ENCODE results near the gene DHRS12. TPM values are rescaled to one million over a fixed set of nuclear protein-coding genes. Genes with fewer than 3 reads are reported as not detected.

Gene DHRS12
- total RNA-seq: 3.0 and 3.4 TPM in 2 replicates

GRCh38 chr13:51803422-51804294 is at the start of gene DHRS12:
TSS of gene DHRS12 (minus strand) at chr13:51804163. CDS start at chr13:51799659, 4,504 bp downstream.

GRCh38 chr13:51844862-51845573 is 41.1 kb upstream of the DHRS12 start, which contains the start of gene TMEM272:
TSS of gene TMEM272 (minus strand) at chr13:51845177. CDS start at chr13:51838530, 6,647 bp downstream.

Other genes with a start within 250 kb of the DHRS12 start
- gene WDFY2, start 219.7 kb downstream of the DHRS12 start, total RNA-seq: 7.5 and 11.5 TPM in 2 replicates
- under 0.01 TPM in 1 of 2 replicates, not detected in the other for gene TMEM272, start 41.0 kb upstream of the DHRS12 start, total RNA-seq
- gene CCDC70, start 57.8 kb upstream of the DHRS12 start, total RNA-seq: not detected in 2 replicates
- 3.1 and 7.0 TPM in 2 replicates for gene ATP7B, start 207.3 kb upstream of the DHRS12 start, total RNA-seq
- 11.5 and 15.7 TPM in 2 replicates for gene ALG11, start 208.2 kb upstream of the DHRS12 start, total RNA-seq
- 10.2 and 10.8 TPM in 2 replicates for gene UTP14C, start 220.5 kb upstream of the DHRS12 start, total RNA-seq